ENCODE results near the gene JPT1.

The JPT1 gene

GRCh38 chr17:75113798-75114551, 40.3 kb downstream of the JPT1 start:
- Histone ChIP-seq H3K27me3 (ENCODE audit: control insufficient read depth, low read length) (0 out of 2 replicates have a peak, but pooled peaks cover under 1% of the 10 kb centered on the region), H3K9me3 (ENCODE audit: control insufficient read depth, insufficient read depth, low read length) (no peaks in the 10 kb centered on the region), H3K79me2 (ENCODE audit: control insufficient read depth, low read length) (peaks cover 12% of the 10 kb centered on the region), H3K9me2 (replicated peaks; ENCODE audit: control insufficient read depth, low read length) (no peaks in the 10 kb centered on the region), H3F3A (ENCODE audit: control insufficient read depth, insufficient read depth) (0 out of 2 replicates have a peak, but pooled peaks cover 3% of the 10 kb centered on the region), H3K4me3 (ENCODE audit: low read length) (peak overlapping the region; percentile 78), H3K36me3 (ENCODE audit: control insufficient read depth, low read length) (0 out of 2 replicates have a peak, but pooled peaks cover 3% of the 10 kb centered on the region), H3K4me1 (ENCODE audit: control insufficient read depth, low read length) (peaks cover 44% of the 10 kb centered on the region), H3K4me2 (ENCODE audit: low read length) (peak overlapping the region; percentile 95), H4K20me1 (ENCODE audit: control insufficient read depth, insufficient read depth, low read depth, low read length) (no peaks in the 10 kb centered on the region), H3K27ac (ENCODE audit: low read depth, low read length) (no peak overlapping the region)
- TF ChIP-seq EZH2phosphoT487 (IDR thresholded peaks at IDR 0.05; ENCODE audit: borderline replicate concordance, low read length) (no peak), CTCF (IDR thresholded peaks at IDR 0.05; ENCODE audit: low read depth, low read length, poor library complexity, severe bottlenecking) (peak; percentile 94)

- no peak overlapping the region for H3K4me3 ChIP-seq (ENCODE audit: low read length)
- no peaks in the 10 kb centered on the region for H3K9me3 ChIP-seq (ENCODE audit: control insufficient read depth, insufficient read depth, low read length)
- H3K27me3 ChIP-seq (ENCODE audit: control insufficient read depth, low read length) = 0 out of 2 replicates have a peak, but pooled peaks cover 4% of the 10 kb centered on the region
- no peaks in the 10 kb centered on the region for H3K9me2 ChIP-seq (replicated peaks; ENCODE audit: control insufficient read depth, low read length)
- H4K20me1 ChIP-seq (ENCODE audit: control insufficient read depth, insufficient read depth, low read depth, low read length) = no peaks in the 10 kb centered on the region
- 0 out of 2 replicates have a peak, but pooled peaks cover 3% of the 10 kb centered on the region for H3K36me3 ChIP-seq (ENCODE audit: control insufficient read depth, low read length)
- H3K27ac ChIP-seq (ENCODE audit: low read depth, low read length) = no peak overlapping the region
- peaks cover 33% of the 10 kb centered on the region for H3K4me1 ChIP-seq (ENCODE audit: control insufficient read depth, low read length)
- H3K79me2 ChIP-seq (ENCODE audit: control insufficient read depth, low read length) = peaks cover 12% of the 10 kb centered on the region
- no peak for TF ChIP-seq EZH2phosphoT487 (IDR thresholded peaks at IDR 0.05; ENCODE audit: borderline replicate concordance, low read length)
- no peak for TF ChIP-seq CTCF (IDR thresholded peaks at IDR 0.05; ENCODE audit: low read depth, low read length, poor library complexity, severe bottlenecking)
- 0 out of 2 replicates have a peak overlapping the region, but pooled peaks have one; percentile 6 for H3K4me2 ChIP-seq (ENCODE audit: low read length)
- 0 out of 2 replicates have a peak, but pooled peaks cover 3% of the 10 kb centered on the region for H3F3A ChIP-seq (ENCODE audit: control insufficient read depth, insufficient read depth)
Observed at GRCh38 chr17:75111777-75112335, 42.5 kb downstream of the JPT1 start.

GRCh38 chr17:75110234-75110937, 43.9 kb downstream of the JPT1 start:
- Histone ChIP-seq H3F3A (ENCODE audit: control insufficient read depth, insufficient read depth) (0 out of 2 replicates have a peak, but pooled peaks cover 3% of the 10 kb centered on the region), H3K27me3 (ENCODE audit: control insufficient read depth, low read length) (peaks cover 7% of the 10 kb centered on the region), H3K9me2 (replicated peaks; ENCODE audit: control insufficient read depth, low read length) (no peaks in the 10 kb centered on the region), H3K79me2 (ENCODE audit: control insufficient read depth, low read length) (peaks cover 12% of the 10 kb centered on the region), H4K20me1 (ENCODE audit: control insufficient read depth, insufficient read depth, low read depth, low read length) (no peaks in the 10 kb centered on the region), H3K9me3 (ENCODE audit: control insufficient read depth, insufficient read depth, low read length) (no peaks in the 10 kb centered on the region), H3K27ac (ENCODE audit: low read depth, low read length) (no peak overlapping the region), H3K36me3 (ENCODE audit: control insufficient read depth, low read length) (0 out of 2 replicates have a peak, but pooled peaks cover 3% of the 10 kb centered on the region), H3K4me2 (ENCODE audit: low read length) (peak overlapping the region; percentile 82), H3K4me3 (ENCODE audit: low read length) (peak overlapping the region; percentile 82), H3K4me1 (ENCODE audit: control insufficient read depth, low read length) (peaks cover 36% of the 10 kb centered on the region)
- no peak for TF ChIP-seq CTCF (IDR thresholded peaks at IDR 0.05; ENCODE audit: low read depth, low read length, poor library complexity, severe bottlenecking)
- TF ChIP-seq EZH2phosphoT487 (IDR thresholded peaks at IDR 0.05; ENCODE audit: borderline replicate concordance, low read length) = no peak
